HCT116 (cell line): ENCODE measurements around the gene SLC6A12. TPM values are rescaled to one million over a fixed set of nuclear protein-coding genes. Genes with fewer than 3 reads are reported as not detected.

Source experiments
- ATAC-seq: fragments of 200-7000 bp; cut with Tn5 transposase; 2 replicates; pipeline ENCODE4 v1.9.1; 2020; ENCODE audit warnings: mild to moderate bottlenecking, moderate library complexity
- BruUV-seq: library from RNA; stranded (reverse); fragments of 400-500 nt; replicated peaks from 2 replicates; lab custom pipeline; 2021; lab: Mats Ljungman, UMichigan
- CTCF ChIA-PET: fragments of 300-600 bp; sonication (Branson Sonifier 250); formaldehyde crosslinking; loops from one replicate; lab custom pipeline; 2021; ENCODE audit warnings: antibody characterized with exemption; lab: Charles Lee
- POLR2A ChIA-PET: fragments of 300-600, 350-600 bp; sonication (Branson Sonifier 250); formaldehyde crosslinking; loops from one replicate; lab custom pipeline; 2021; ENCODE audit warnings: antibody characterized with exemption; lab: Charles Lee
- RAD21 ChIA-PET, 2 experiments: fragments of 300-600 bp; sonication (Branson Sonifier 250); formaldehyde crosslinking; loops; one replicate each; lab custom pipeline; 2023; ENCODE audit warnings: low total read pairs in 2 of 2; ENCODE audit not compliant: uncharacterized antibody in 2 of 2, unreplicated experiment in 2 of 2, low non-redundant PET in 1 of 2; lab: Charles Lee
- DNase-seq: peaks from one replicate; pipeline ENCODE4 v3.0.0-alpha.2; 2010; ENCODE audit warnings: low read depth, low spot score
- H2AFZ ChIP-seq: fragments of 200-600 bp; shearing (Covaris generic), sonication (generic); 2 replicates; pipeline ENCODE4 v1.6.1; 2017; ENCODE audit warnings: low read depth, mixed run types, mixed read lengths, antibody characterized with exemption, low read length; ENCODE audit not compliant: poor library complexity, severe bottlenecking
- H3K27ac ChIP-seq: 2 replicates; pipeline ENCODE4 v1.5.1; 2012; ENCODE audit warnings: low read depth, low read length
- H3K27me3 ChIP-seq: fragments of 200-600 bp; sonication (generic); 2 replicates; pipeline ENCODE4 v1.6.1; 2016; ENCODE audit warnings: mixed run types, low read length, mixed read lengths; ENCODE audit not compliant: insufficient read depth
- H3K36me3 ChIP-seq, 2 experiments: fragments of 200-500 bp in 1 of 2; fragments of 200-600 bp in 1 of 2; sonication (Bioruptor generic) in 1 of 2; sonication (generic) in 1 of 2; 2 replicates each; pipeline versions ENCODE4 v1.5.1 to v1.6.1; 2014 to 2016; ENCODE audit warnings: low read length in 2 of 2, inconsistent platforms in 1 of 2, mixed read lengths in 1 of 2, mixed run types in 1 of 2; ENCODE audit not compliant: insufficient read depth in 2 of 2, control insufficient read depth in 1 of 2
- H3K4me1 ChIP-seq, 2 experiments: fragments of 200-600 bp in 1 of 2; sonication (generic) in 1 of 2; 2 replicates each; pipeline versions ENCODE4 v1.5.1 to v1.6.1; 2012 to 2017; ENCODE audit warnings: low read length in 2 of 2, inconsistent platforms in 1 of 2, mild to moderate bottlenecking in 1 of 2, mixed read lengths in 1 of 2, mixed run types in 1 of 2, moderate library complexity in 1 of 2; ENCODE audit not compliant: insufficient read depth in 2 of 2, control insufficient read depth in 1 of 2
- H3K4me2 ChIP-seq: fragments of 200-600 bp; sonication (generic); 2 replicates; pipeline ENCODE4 v1.6.1; 2017; ENCODE audit warnings: mixed run types, low read length, mixed read lengths
- H3K4me3 ChIP-seq, 2 experiments: fragments of 200-600 bp in 1 of 2; sonication (generic) in 1 of 2; replicated peaks in 1 of 2; 2 replicates each; pipeline ENCODE4 v1.5.1; 2011 to 2016; ENCODE audit warnings: low read length in 2 of 2, control low read depth in 1 of 2, low read depth in 1 of 2, mild to moderate bottlenecking in 1 of 2, mixed read lengths in 1 of 2, mixed run types in 1 of 2
- H3K79me2 ChIP-seq: fragments of 200-600 bp; sonication (generic); 2 replicates; pipeline ENCODE4 v1.6.1; 2017; ENCODE audit warnings: mild to moderate bottlenecking, mixed run types, low read length, moderate library complexity, mixed read lengths; ENCODE audit not compliant: insufficient read depth
- H3K9ac ChIP-seq: fragments of 200-600 bp; sonication (generic); 2 replicates; pipeline ENCODE4 v1.6.1; 2016; ENCODE audit warnings: low read length, mixed read lengths
- H3K9me2 ChIP-seq: fragments of 200-600 bp; sonication (generic), shearing (Covaris generic); 2 replicates; pipeline ENCODE4 v1.6.1; 2017; ENCODE audit warnings: mixed run types, mild to moderate bottlenecking, moderate library complexity; ENCODE audit not compliant: insufficient read depth
- H3K9me3 ChIP-seq, 2 experiments: fragments of 200-500 bp in 1 of 2; fragments of 200-600 bp in 1 of 2; sonication (Bioruptor generic) in 1 of 2; sonication (generic) in 1 of 2; 2 replicates each; pipeline ENCODE4 v1.6.1; 2014 to 2017; ENCODE audit warnings: low read length in 2 of 2, mixed read lengths in 2 of 2, inconsistent platforms in 1 of 2, low read depth in 1 of 2, mild to moderate bottlenecking in 1 of 2, mixed run types in 1 of 2, moderate library complexity in 1 of 2; ENCODE audit not compliant: control insufficient read depth in 1 of 2, insufficient read depth in 1 of 2
- H4K20me1 ChIP-seq: fragments of 200-600 bp; sonication (generic), shearing (Covaris generic); 2 replicates; pipeline ENCODE4 v1.6.1; 2017; ENCODE audit warnings: mixed run types, mild to moderate bottlenecking, moderate library complexity; ENCODE audit not compliant: insufficient read depth
- ATF3 ChIP-seq: IDR thresholded peaks from 2 replicates; pipeline ENCODE4 v1.6.1; 2012
- CBX3 ChIP-seq: IDR thresholded peaks from 2 replicates; pipeline ENCODE4 v1.6.1; 2012; ENCODE audit warnings: low read depth
- CEBPB ChIP-seq: IDR thresholded peaks from 2 replicates; pipeline ENCODE4 v1.6.1; 2012; ENCODE audit warnings: low read depth
- EGR1 ChIP-seq: IDR thresholded peaks from 2 replicates; pipeline ENCODE4 v1.6.1; 2012; ENCODE audit warnings: low read depth
- ELF1 ChIP-seq: IDR thresholded peaks from 2 replicates; pipeline ENCODE4 v1.6.1; 2012; ENCODE audit warnings: low read depth, borderline replicate concordance
- EZH2 ChIP-seq: fragments of 200-600 bp; sonication (generic); IDR thresholded peaks from 2 replicates; pipeline ENCODE4 v1.6.1; 2017; ENCODE audit warnings: antibody characterized with exemption, mixed run types
- FOSL1 ChIP-seq: IDR thresholded peaks from 2 replicates; pipeline ENCODE4 v1.6.1; 2012; ENCODE audit warnings: low read depth
- JUND ChIP-seq: IDR thresholded peaks from 2 replicates; pipeline ENCODE4 v1.6.1; 2012
- MAX ChIP-seq: IDR thresholded peaks from 2 replicates; pipeline ENCODE4 v1.6.1; 2012
- POLR2A ChIP-seq: IDR thresholded peaks from 2 replicates; pipeline ENCODE4 v1.7.0; 2011; ENCODE audit warnings: borderline replicate concordance; ENCODE audit not compliant: insufficient read depth, insufficient read length; ENCODE audit errors: extremely low read depth
- RAD21 ChIP-seq: IDR thresholded peaks from 2 replicates; pipeline ENCODE4 v1.6.1; 2012; ENCODE audit warnings: low read depth, mild to moderate bottlenecking
- REST ChIP-seq: IDR thresholded peaks from 2 replicates; pipeline ENCODE4 v1.6.1; 2012; ENCODE audit warnings: low read depth
- SIN3A ChIP-seq: IDR thresholded peaks from 2 replicates; pipeline ENCODE4 v1.6.1; 2012; ENCODE audit warnings: low read depth
- SP1 ChIP-seq: IDR thresholded peaks from 2 replicates; pipeline ENCODE4 v1.6.1; 2012; ENCODE audit warnings: low read depth
- SRF ChIP-seq: IDR thresholded peaks from 2 replicates; pipeline ENCODE4 v1.6.1; 2012; ENCODE audit warnings: low read depth
- TCF7L2 ChIP-seq: IDR thresholded peaks from 2 replicates; pipeline ENCODE4 v1.7.0; 2011; ENCODE audit warnings: borderline replicate concordance, inconsistent platforms; ENCODE audit not compliant: insufficient read depth, insufficient read length; ENCODE audit errors: extremely low read depth
- YY1 ChIP-seq: IDR thresholded peaks from 2 replicates; pipeline ENCODE4 v1.6.1; 2011; ENCODE audit warnings: low read length, low read depth, moderate library complexity, mild to moderate bottlenecking; ENCODE audit not compliant: insufficient replicate concordance; ENCODE audit errors: extremely low read depth
- ZBTB33 ChIP-seq: IDR thresholded peaks from 2 replicates; pipeline ENCODE4 v1.6.1; 2011; ENCODE audit warnings: mild to moderate bottlenecking, low read length, moderate library complexity; ENCODE audit not compliant: insufficient replicate concordance; ENCODE audit errors: extremely low read depth
- ZFX ChIP-seq: fragments of 450-650 bp; IDR thresholded peaks from 2 replicates; pipeline ENCODE4 v1.6.1; 2017
- ZNF274 ChIP-seq: fragments of 200-500 bp; sonication (Bioruptor generic); IDR thresholded peaks from 2 replicates; pipeline ENCODE4 v1.6.1; 2014; ENCODE audit warnings: mild to moderate bottlenecking, low read depth, low read length, inconsistent platforms
- intact Hi-C: fragments of 100-400 bp; cut with micrococcal nuclease; formaldehyde crosslinking; loops from 2 replicates; pipeline ENCODE4 v1.10.0; 2022
- total RNA-seq: library from RNA; stranded (reverse); gene quantifications from one replicate; pipeline ENCODE4 v1.2.1, GENCODE V29; 2021; ENCODE audit not compliant: unreplicated experiment

Gene SLC6A12
- total RNA-seq, 1 experiment from 2014 or later, result 0.64 TPM

GRCh38 chr12:153080-153746 is 60.7 kb downstream of the SLC6A12 start (continued):
- TF ChIP-seq ZNF274, result no peak
- no peak for TF ChIP-seq SIN3A
- TF ChIP-seq YY1, result peak; percentile 57
- TF ChIP-seq, all 23 proteins: peak for 5

GRCh38 chr12:152440-152839 is 61.5 kb downstream of the SLC6A12 start:
- H3K4me2 ChIP-seq, result no peak overlapping the region
- H3K4me1 ChIP-seq, result peaks cover 0 to 8% of the 10 kb centered on the region in 2 experiments; a peak in 1 of 4 replicates
- no peak overlapping the region for H3K4me3 ChIP-seq
- no peaks in the 10 kb centered on the region for H3K9me3 ChIP-seq
- no peak for DNase-seq
- no peak overlapping the region for H2AFZ ChIP-seq
- H3K36me3 ChIP-seq, result no peaks in the 10 kb centered on the region
- no peak overlapping the region for H3K9ac ChIP-seq
- H3K79me2 ChIP-seq, result no peaks in the 10 kb centered on the region
- ATAC-seq, result no peak
- no peaks in the 10 kb centered on the region for H4K20me1 ChIP-seq
- H3K9me2 ChIP-seq, result no peaks in the 10 kb centered on the region
- RAD21 ChIA-PET, result interaction anchor here in 1 of 2 experiments (0.8 kb wide), 1 partner anchor 24 kb away, joined by 3 read pairs; no protein-coding TSS in a partner anchor
- BruUV-seq, result no TSS peak
- H3K27ac ChIP-seq, result no peak overlapping the region
- POLR2A ChIA-PET, result no interaction called here
- intact Hi-C loops, result no loop called here
- no peak for TF ChIP-seq JUND
- no peak for TF ChIP-seq FOSL1
- TF ChIP-seq CEBPB, result no peak
- TF ChIP-seq MAX, result no peak
- TF ChIP-seq CBX3, result no peak
- TF ChIP-seq ZFX, result no peak
- no peak for TF ChIP-seq SP1
- TF ChIP-seq ATF3, result no peak
- no peak for TF ChIP-seq ZBTB33
- TF ChIP-seq TCF7L2, result no peak
- TF ChIP-seq EGR1, result no peak
- no peak for TF ChIP-seq RAD21
- TF ChIP-seq SRF, result no peak
- no peak for TF ChIP-seq ZNF274
- TF ChIP-seq POLR2A, result no peak
- no peak for TF ChIP-seq REST
- TF ChIP-seq ELF1, result no peak
- TF ChIP-seq YY1, result no peak
- TF ChIP-seq EZH2, result no peak
- TF ChIP-seq SIN3A, result no peak
- TF ChIP-seq, all 23 proteins: peak for 0
- CTCF ChIA-PET, result interaction anchor here (0.6 to 1.9 kb wide), 4 partner anchors 15 to 67 kb away, joined by 3 to 6 read pairs (median 4); no protein-coding TSS in a partner anchor
- peaks cover 4% of the 10 kb centered on the region; the same call in 1 of the 2 replicates for H3K27me3 ChIP-seq
